Esophagus muscularis mucosa (tissue), 4 donors: Measurements from ENCODE around the gene COX7A1. TPM values are rescaled to one million over a fixed set of nuclear protein-coding genes. Genes with fewer than 3 reads are reported as not detected.

Experiments used
- DNase-seq: peaks from one replicate; pipeline ENCODE4 v3.0.0-alpha.2; 2017; ENCODE audit errors: extremely low spot score
- H3K27ac ChIP-seq, 4 donors: fragments of 200-600 bp; sonication (generic); replicated peaks in 1 of 4; 1 replicate in 3 of 4; 2 replicates in 1 of 4; pipeline ENCODE4 v1.5.1; 2016 to 2019; ENCODE audit warnings: mild to moderate bottlenecking in 1 of 4
- H3K27me3 ChIP-seq, 4 donors: fragments of 200-600 bp; sonication (generic); one replicate each; pipeline versions ENCODE4 v1.5.1 to v1.6.0; 2016 to 2019
- H3K36me3 ChIP-seq, 4 donors: fragments of 200-600 bp; sonication (generic); one replicate each; pipeline ENCODE4 v1.5.1; 2016 to 2019
- H3K4me1 ChIP-seq, 4 donors: fragments of 200-600 bp; sonication (generic); one replicate each; pipeline ENCODE4 v1.5.1; 2016 to 2019
- H3K4me3 ChIP-seq, 4 donors: fragments of 200-600 bp; sonication (generic); 1 replicate in 2 of 4; 2 replicates in 2 of 4; pipeline ENCODE4 v1.5.1; 2016 to 2019; ENCODE audit warnings: mild to moderate bottlenecking in 4 of 4, moderate library complexity in 1 of 4
- H3K9me3 ChIP-seq, 4 donors: fragments of 200-600 bp; sonication (generic); 1 replicate in 3 of 4; 2 replicates in 1 of 4; pipeline ENCODE4 v1.5.1; 2016 to 2019
- CTCF ChIP-seq, 3 experiments: fragments of 200-600 bp in 2 of 3; fragments of 450-650 bp in 1 of 3; sonication (generic) in 2 of 3; IDR thresholded peaks; one replicate each; pipeline ENCODE4 v1.5.1; 2017 to 2019; ENCODE audit warnings: antibody characterized with exemption in 3 of 3, mild to moderate bottlenecking in 2 of 3, moderate library complexity in 1 of 3
- EP300 ChIP-seq: sonication (generic); formaldehyde crosslinking; IDR thresholded peaks from one replicate; pipeline ENCODE4 v1.6.1; 2017; ENCODE audit warnings: antibody characterized with exemption
- POLR2A ChIP-seq: fragments of 450-650 bp; IDR thresholded peaks from one replicate; pipeline ENCODE4 v1.6.1; 2017; ENCODE audit warnings: antibody characterized with exemption, moderate library complexity, mild to moderate bottlenecking, low read depth
- POLR2AphosphoS5 ChIP-seq, 2 donors: sonication (generic); formaldehyde crosslinking; IDR thresholded peaks; one replicate each; pipeline ENCODE4 v1.6.1; 2017; ENCODE audit warnings: antibody characterized with exemption in 2 of 2
- WGBS: methylation state at CpG from one replicate; pipeline ENCODE4 v1.1.5; 2018; 5-methylcytosine and 5-hydroxymethylcytosine counted together
- intact Hi-C: fragments of 100-400 bp; cut with DNase I; formaldehyde crosslinking; loops from one replicate; pipeline ENCODE4 v1.15.1; 2023
- total RNA-seq, 4 donors: library from RNA; depleted of rRNA; stranded (reverse); fragments of >200 nt; gene quantifications; one replicate each; pipeline versions ENCODE4 v1.1.0 to v1.2.1, GENCODE V29; 2016

Gene COX7A1
- total RNA-seq, 4 donors from 2014 or later = 65.8 to 231 (median 101) TPM

- H3K4me1 ChIP-seq = peaks cover 11 to 22% (median 20%) of the 10 kb centered on the region in 4 donors
- TF ChIP-seq POLR2AphosphoS5 (IDR thresholded peaks at IDR 0.05) (no peak), POLR2A (no peak), EP300 (no peak), CTCF (IDR thresholded peaks at IDR 0.05) (no peak)
- intact Hi-C loops = no loop called here
- H3K9me3 ChIP-seq = no peaks in the 10 kb centered on the region
- 9% methylated on average over 10 of the region's 10 CpGs for WGBS
- H3K27ac ChIP-seq = peak overlapping the region; percentile 84 to 94 (median 89)
- no peak for DNase-seq
- peaks cover 26 to 29% (median 28%) of the 10 kb centered on the region in 4 donors for H3K36me3 ChIP-seq
- H3K4me3 ChIP-seq = peak overlapping the region; percentile 47 to 65 (median 54)
- no peaks in the 10 kb centered on the region for H3K27me3 ChIP-seq
Measured at GRCh38 chr19:36128392-36128736, 23.9 kb downstream of the COX7A1 start.

- H3K36me3 ChIP-seq = peaks cover 34 to 57% (median 54%) of the 10 kb centered on the region in 4 donors
- no peak for TF ChIP-seq CTCF (IDR thresholded peaks at IDR 0.05)
- H3K4me1 ChIP-seq = peaks cover 11 to 22% (median 20%) of the 10 kb centered on the region in 4 donors
- no peak overlapping the region for H3K4me3 ChIP-seq
- H3K27me3 ChIP-seq = no peaks in the 10 kb centered on the region
- no peak for DNase-seq
- no peak overlapping the region for H3K27ac ChIP-seq
- intact Hi-C loops = no loop called here
- H3K9me3 ChIP-seq = no peaks in the 10 kb centered on the region
- WGBS = 78% methylated on average over 9 of the region's 9 CpGs
Measured at GRCh38 chr19:36125557-36125956, 26.7 kb downstream of the COX7A1 start.

- Histone ChIP-seq H3K27me3 (no peaks in the 10 kb centered on the region), H3K9me3 (no peaks in the 10 kb centered on the region), H3K4me3 (no peak overlapping the region), H3K4me1 (peaks cover 4 to 26% (median 14%) of the 10 kb centered on the region in 4 donors), H3K27ac (no peak overlapping the region), H3K36me3 (peaks cover 46 to 95% (median 86%) of the 10 kb centered on the region in 4 donors)
- no peak for DNase-seq
- TF ChIP-seq POLR2AphosphoS5 (IDR thresholded peaks at IDR 0.05) (no peak), POLR2A (no peak), CTCF (IDR thresholded peaks at IDR 0.05) (no peak), EP300 (no peak)
- intact Hi-C loops = no loop called here
- 88% methylated on average over 40 of the region's 49 CpGs for WGBS
Measured at GRCh38 chr19:36121486-36122124, 30.6 kb downstream of the COX7A1 start.

- intact Hi-C loops = no loop called here
- no peaks in the 10 kb centered on the region for H3K27me3 ChIP-seq
- H3K9me3 ChIP-seq = no peaks in the 10 kb centered on the region
- H3K27ac ChIP-seq = no peak overlapping the region
- peaks cover 10 to 32% (median 21%) of the 10 kb centered on the region in 4 donors for H3K4me1 ChIP-seq
- 90% methylated on average over 18 of the region's 18 CpGs for whole genome bisulfite sequencing
- no peak overlapping the region for H3K4me3 ChIP-seq
- TF ChIP-seq CTCF (IDR thresholded peaks at IDR 0.05) (no peak), POLR2AphosphoS5 (IDR thresholded peaks at IDR 0.05) (no peak), POLR2A (no peak), EP300 (no peak)
- peaks cover 45 to 96% (median 86%) of the 10 kb centered on the region in 4 donors for H3K36me3 ChIP-seq
- DNase-seq = no peak
Measured at GRCh38 chr19:36120984-36121358, 31.3 kb downstream of the COX7A1 start.
